HL-60/S4 (cell line): ENCODE data around the gene COPG2.
"Not testable (repeated sequence)": the region's sequence is repeated elsewhere in the genome, so short reads cannot be mapped to it uniquely, and the experiment has no call there.

Experiments used
- in situ Hi-C: fragments of 300-500 bp; cut with MboI; formaldehyde crosslinking; loops from 2 replicates; pipeline ENCODE4 v1.14.3; 2022; ENCODE audit warnings: low sequenced_read_pairs

COPG2 gene

GRCh38 chr7:130570144-130570543, 98.4 kb downstream of the COPG2 start:
- in situ Hi-C loops: not testable (repeated sequence)

GRCh38 chr7:130566898-130567280, 101.7 kb downstream of the COPG2 start:
- in situ Hi-C loops: no loop called here

GRCh38 chr7:130566168-130566897, 102.2 kb downstream of the COPG2 start:
- in situ Hi-C loops: no loop called here

- in situ Hi-C loops: no loop called here
Observed at GRCh38 chr7:130560972-130561371, 107.6 kb downstream of the COPG2 start.

GRCh38 chr7:130559184-130559583, 109.4 kb downstream of the COPG2 start:
- in situ Hi-C loops: no loop called here

GRCh38 chr7:130554481-130554880, 114.1 kb downstream of the COPG2 start:
- in situ Hi-C loops: no loop called here

GRCh38 chr7:130553398-130554029, 115.0 kb downstream of the COPG2 start:
- in situ Hi-C loops: no loop called here

GRCh38 chr7:130544356-130544755, 124.2 kb downstream of the COPG2 start:
- in situ Hi-C loops: no loop called here

GRCh38 chr7:130543487-130544010, 125.0 kb downstream of the COPG2 start:
- in situ Hi-C loops: no loop called here

GRCh38 chr7:130542297-130542696, 126.3 kb downstream of the COPG2 start:
- in situ Hi-C loops: not testable (repeated sequence)

GRCh38 chr7:130541287-130541686, 127.3 kb downstream of the COPG2 start:
- in situ Hi-C loops: not testable (repeated sequence)

- in situ Hi-C loops: not testable (repeated sequence)
Observed at GRCh38 chr7:130537894-130538293, 130.7 kb downstream of the COPG2 start.

GRCh38 chr7:130529417-130529816, 139.1 kb downstream of the COPG2 start:
- in situ Hi-C loops: no loop called here

GRCh38 chr7:130527752-130528355, 140.7 kb downstream of the COPG2 start:
- in situ Hi-C loops: not testable (repeated sequence)

- in situ Hi-C loops: no loop called here
Observed at GRCh38 chr7:130524628-130525027, 143.9 kb downstream of the COPG2 start.

GRCh38 chr7:130523519-130524125, 144.9 kb downstream of the COPG2 start:
- in situ Hi-C loops: not testable (repeated sequence)

- in situ Hi-C loops: no loop called here
Observed at GRCh38 chr7:130521258-130521951, 147.1 kb downstream of the COPG2 start.

GRCh38 chr7:130515315-130516040, 153.1 kb downstream of the COPG2 start:
- in situ Hi-C loops: no loop called here

GRCh38 chr7:130513447-130513846, 155.1 kb downstream of the COPG2 start:
- in situ Hi-C loops: no loop called here

GRCh38 chr7:130512038-130512437, 156.5 kb downstream of the COPG2 start:
- in situ Hi-C loops: not testable (repeated sequence)
